ENCODE measurements around the gene POU2F3.

Gene POU2F3

DNA sequence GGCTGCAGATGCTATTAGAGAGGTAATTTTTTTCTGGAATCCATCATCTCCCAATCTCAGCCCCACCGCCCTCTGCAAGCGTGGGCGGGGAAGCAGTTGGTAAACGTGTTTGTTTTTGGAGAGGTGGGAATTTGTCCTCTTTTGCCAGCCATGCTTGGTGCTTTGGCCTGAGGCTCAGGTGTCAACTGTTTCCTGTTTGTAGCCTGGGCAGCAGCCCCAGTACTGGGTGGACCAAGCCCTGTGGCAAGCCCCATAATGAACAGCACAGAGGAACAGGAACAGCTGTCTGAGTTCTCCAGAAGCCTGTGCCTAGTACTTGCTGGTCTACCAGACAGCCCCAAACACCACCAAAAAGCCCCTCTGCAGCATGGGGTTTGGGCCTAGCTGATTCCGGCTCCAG, 39.6 kb downstream of the POU2F3 start:
- no peak overlapping the region for H3K27ac ChIP-seq
- TF ChIP-seq ZFX (IDR thresholded peaks at IDR 0.05) (no peak), CTCF (conservative IDR thresholded peaks at IDR 0.05) (no peak)

DNA sequence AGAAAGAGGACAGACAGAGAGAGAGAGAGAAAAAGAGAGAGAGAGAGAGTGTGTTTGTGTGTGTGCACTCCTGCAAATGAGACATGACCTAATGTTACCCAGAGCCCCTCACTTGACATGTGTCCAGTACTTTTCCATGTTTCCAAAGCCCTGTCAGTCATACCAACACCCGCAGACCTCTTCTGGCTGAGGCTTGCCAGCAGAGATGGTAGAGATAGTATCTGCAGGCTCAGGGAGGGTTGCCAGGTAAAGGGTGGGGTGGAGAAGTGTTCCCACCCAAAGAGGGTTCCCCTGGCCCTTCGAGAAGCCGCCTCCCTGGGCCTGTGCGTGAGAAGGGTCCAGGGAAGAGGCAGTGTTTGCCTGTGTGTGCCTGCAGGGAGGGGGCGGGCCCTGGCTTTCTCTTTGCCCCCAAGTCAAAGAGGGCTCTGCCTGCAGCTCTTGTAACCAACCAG, 40.7 kb downstream of the POU2F3 start:
- H3K27ac ChIP-seq, result 0 out of 2 replicates have a peak overlapping the region, but pooled peaks have one; percentile 4

DNA sequence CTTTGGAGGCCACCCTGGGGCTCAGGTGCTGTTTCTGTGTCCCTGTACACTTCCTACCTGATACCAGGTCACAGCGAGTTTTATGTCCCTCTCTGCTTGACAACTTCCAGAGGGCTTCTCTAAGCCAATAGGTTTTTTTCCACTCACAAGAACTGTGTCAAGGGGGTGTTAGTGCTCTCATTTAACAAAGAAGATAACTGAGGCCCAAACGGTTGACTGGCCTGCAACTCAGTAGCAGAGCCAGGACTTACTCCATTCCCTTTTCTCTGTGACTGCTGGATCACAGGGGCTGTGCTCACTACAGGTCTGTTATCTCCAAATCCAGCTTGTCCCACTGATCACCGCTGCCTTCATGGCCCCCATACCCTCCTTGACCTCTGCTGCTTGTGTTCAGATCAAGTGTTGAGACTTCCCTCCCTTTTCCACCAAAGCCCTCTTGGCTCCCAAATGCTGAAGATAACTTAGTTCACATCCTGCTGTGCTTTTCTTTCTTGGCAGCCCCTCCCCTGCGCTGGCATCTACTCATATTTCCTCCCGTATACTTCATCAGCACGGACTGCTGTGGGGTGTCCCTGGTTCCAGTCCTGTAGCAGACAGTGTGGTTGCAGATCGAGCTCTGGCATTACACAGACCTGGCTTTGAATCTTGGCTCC, 41.3 kb downstream of the POU2F3 start:
- no peak for TF ChIP-seq CTCF (conservative IDR thresholded peaks at IDR 0.05)
- TF ChIP-seq ZFX (IDR thresholded peaks at IDR 0.05), result no peak
- no peak overlapping the region for H3K27ac ChIP-seq

More for the DNA sequence above, 40.7 kb downstream of the POU2F3 start:
- TF ChIP-seq ZFX (IDR thresholded peaks at IDR 0.05) (no peak), CTCF (conservative IDR thresholded peaks at IDR 0.05) (no peak)

DNA sequence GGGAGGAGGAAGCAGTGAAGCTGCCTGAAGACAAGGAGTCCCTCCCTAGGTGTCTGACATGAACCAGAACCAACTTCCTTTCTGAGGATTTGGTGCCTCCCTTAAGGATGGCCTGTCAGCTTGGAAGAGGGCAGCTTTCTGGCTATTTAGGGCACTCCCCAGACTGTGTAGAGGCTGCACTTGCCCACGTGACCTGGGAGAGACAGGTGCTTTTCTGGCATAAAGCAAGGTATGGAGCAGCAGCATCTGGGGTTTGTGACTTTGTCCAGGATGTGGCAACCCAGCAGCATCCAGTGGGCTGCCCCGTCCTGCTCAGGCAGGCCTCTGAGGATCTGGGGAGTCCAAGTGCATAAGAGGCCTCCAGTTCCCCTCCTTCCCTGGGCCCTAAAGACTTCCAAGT, 43.2 kb downstream of the POU2F3 start:
- no peak for TF ChIP-seq ZFX (IDR thresholded peaks at IDR 0.05)
- TF ChIP-seq CTCF (conservative IDR thresholded peaks at IDR 0.05), result no peak

GRCh38 chr11:120284272-120284671, 44.3 kb downstream of the POU2F3 start:
- no peak overlapping the region for H3K27ac ChIP-seq
- TF ChIP-seq CTCF (conservative IDR thresholded peaks at IDR 0.05) (no peak), ZFX (IDR thresholded peaks at IDR 0.05) (no peak)

More for the DNA sequence above, 43.2 kb downstream of the POU2F3 start:
- no peak overlapping the region for H3K27ac ChIP-seq

GRCh38 chr11:120285256-120285655, 45.3 kb downstream of the POU2F3 start:
- TF ChIP-seq ZFX (IDR thresholded peaks at IDR 0.05) (no peak), CTCF (conservative IDR thresholded peaks at IDR 0.05) (no peak)
- no peak overlapping the region for H3K27ac ChIP-seq

DNA sequence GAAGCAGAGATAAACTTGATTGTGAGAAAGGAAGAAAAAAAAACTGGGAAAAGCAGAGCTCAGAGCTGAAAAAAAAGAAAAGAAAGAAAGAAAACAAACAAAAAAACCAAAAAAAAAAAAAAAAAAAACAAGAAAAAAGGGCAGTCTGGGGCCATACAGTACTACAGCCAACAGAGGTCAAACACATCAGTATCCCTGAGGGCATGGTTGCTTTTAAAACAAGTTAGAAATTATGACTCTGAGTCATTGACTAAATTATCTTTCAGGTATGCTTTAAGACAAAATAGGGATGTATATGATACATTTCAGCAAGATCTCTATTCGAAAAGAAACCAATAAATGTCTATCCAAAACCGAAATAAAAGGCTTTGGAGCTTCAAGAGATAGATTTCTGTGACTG, 48.1 kb downstream of the POU2F3 start:
- TF ChIP-seq CTCF (conservative IDR thresholded peaks at IDR 0.05) (no peak), ZFX (IDR thresholded peaks at IDR 0.05) (no peak)
- no peak overlapping the region for H3K27ac ChIP-seq

Measured in C4-2B (cell line).